Measurements from ENCODE around the gene HDAC4. TPM values are rescaled to one million over a fixed set of nuclear protein-coding genes. Genes with fewer than 3 reads are reported as not detected.

HDAC4 gene
- total RNA-seq, 1 experiment from 2014 or later, result 32.0 TPM

GRCh38 chr2:239407112-239407511 lies 6.3 kb upstream of the HDAC4 start:
- H3K23ac ChIP-seq (ENCODE audit: insufficient read length, low read depth, low read length), result no peak overlapping the region
- no peak overlapping the region for H3K9ac ChIP-seq (ENCODE audit: extremely low read depth, insufficient read length, low read length)
- no peak overlapping the region for H2BK12ac ChIP-seq (ENCODE audit: insufficient read length, low read depth, low read length)
- Mint-ChIP-seq H3K27me3 (ENCODE audit: low read depth) (peaks cover 5% of the 10 kb centered on the region; the same call in 1 of the 2 replicates), H3K4me3 (no peak overlapping the region), H3K4me1 (peaks cover 17 to 19% of the 10 kb centered on the region in 2 experiments), H3K9me3 (no peaks in the 10 kb centered on the region; a peak in 1 of 5 replicates), H3K36me3 (ENCODE audit: insufficient read depth in 1 of 3, low read depth in 3 of 3) (no peaks in the 10 kb centered on the region), H3K27ac (no peak overlapping the region; a peak in 1 of 7 replicates)
- no peak overlapping the region for H3K4ac ChIP-seq (ENCODE audit: low read depth, low read length)
- H3K23me2 ChIP-seq (ENCODE audit: insufficient read length, low read depth, low read length, poor library complexity, severe bottlenecking), result no peaks in the 10 kb centered on the region
- H3K79me1 ChIP-seq (ENCODE audit: insufficient read depth, low read depth, low read length, poor library complexity, severe bottlenecking), result no peaks in the 10 kb centered on the region
- H3K4me2 ChIP-seq (ENCODE audit: insufficient read depth, insufficient read length, low read length), result no peak overlapping the region
- H3K9me3 ChIP-seq (ENCODE audit: control insufficient read depth, low read depth, low read length), result no peaks in the 10 kb centered on the region
- H3K4me1 ChIP-seq (ENCODE audit: insufficient read depth, low read length), result no peaks in the 10 kb centered on the region
- no peak for DNase-seq
- H2BK120ac ChIP-seq (ENCODE audit: low read depth, low read length, poor library complexity, severe bottlenecking), result no peak overlapping the region
- no peak overlapping the region for H3K56ac ChIP-seq (ENCODE audit: insufficient read length, low read depth, low read length)
- WGBS (ENCODE audit: extremely low coverage, insufficient read length, low lambda C conversion rate), result no CpG with 5 or more reads among the region's 13 CpGs
- no peaks in the 10 kb centered on the region for H3K27me3 ChIP-seq (ENCODE audit: insufficient read depth, low read length)
- H4K20me1 ChIP-seq (ENCODE audit: control insufficient read depth, insufficient read depth, insufficient read length), result no peaks in the 10 kb centered on the region
- no peak overlapping the region for H2BK15ac ChIP-seq (ENCODE audit: low read depth, low read length)
- no peak overlapping the region for H4K8ac ChIP-seq (replicated peaks; ENCODE audit: insufficient read length, low read depth, low read length)
- no peak for TF ChIP-seq CTCF (conservative IDR thresholded peaks at IDR 0.05)
- no peak overlapping the region for H3K27ac ChIP-seq (ENCODE audit: insufficient read length, low read depth, low read length)
- no peak overlapping the region for H3T11ph ChIP-seq (ENCODE audit: low read length)
- no peak overlapping the region for H2BK20ac ChIP-seq (ENCODE audit: low read depth, low read length, poor library complexity, severe bottlenecking)
- no peak overlapping the region for H2AK5ac ChIP-seq (ENCODE audit: insufficient read length, low read length)
- no peak overlapping the region for H3K18ac ChIP-seq (ENCODE audit: insufficient read length, low read depth, low read length)
- no peak overlapping the region for H4K5ac ChIP-seq (ENCODE audit: insufficient read length, low read depth, low read length)
- H2AFZ ChIP-seq (ENCODE audit: low read length), result no peak overlapping the region
- no peak overlapping the region for H3K14ac ChIP-seq (ENCODE audit: insufficient read depth, low read length)
- H2BK5ac ChIP-seq (ENCODE audit: insufficient read length, low read length), result no peak overlapping the region
- no peaks in the 10 kb centered on the region for H3K79me2 ChIP-seq (ENCODE audit: insufficient read depth, low read length)
- no peak overlapping the region for H4K91ac ChIP-seq (ENCODE audit: insufficient read length, low read depth, low read length)
